ENCODE data around the gene NCKIPSD.
A peak's percentile ranks its signal among the peaks of the same experiment; 100 is the strongest.

Gene NCKIPSD

GRCh38 chr3:48695393-48695753 is 9.7 kb upstream of the NCKIPSD start:
- H3K4me1 ChIP-seq (ENCODE audit: insufficient read depth, low read length) = peaks cover 5% of the 10 kb centered on the region; the same call in 1 of the 2 replicates
- no peaks in the 10 kb centered on the region for H3K27me3 ChIP-seq (ENCODE audit: insufficient read depth, low read length)
- H3K36me3 ChIP-seq (ENCODE audit: insufficient read depth, low read depth, low read length) = peaks cover 83% of the 10 kb centered on the region
- peak overlapping the region; percentile 58; the same call in 1 of the 2 replicates for H3K9ac ChIP-seq (ENCODE audit: low read depth, low read length)
- H3K4me3 ChIP-seq (ENCODE audit: low read length) = peak overlapping the region; percentile 24; the same call in 1 of the 2 replicates
- no peaks in the 10 kb centered on the region for H3K9me3 ChIP-seq (ENCODE audit: insufficient read depth, low read depth, low read length)
- H3K27ac ChIP-seq (ENCODE audit: low read length) = peak overlapping the region; percentile 62

GRCh38 chr3:48694610-48695392 is 9.1 kb upstream of the NCKIPSD start:
- Histone ChIP-seq H3K9me3 (ENCODE audit: insufficient read depth, low read depth, low read length) (no peaks in the 10 kb centered on the region), H3K9ac (ENCODE audit: low read depth, low read length) (peak overlapping the region; percentile 58; the same call in 1 of the 2 replicates), H3K4me3 (ENCODE audit: low read length) (peak overlapping the region; percentile 24; the same call in 1 of the 2 replicates), H3K27me3 (ENCODE audit: insufficient read depth, low read length) (no peaks in the 10 kb centered on the region), H3K36me3 (ENCODE audit: insufficient read depth, low read depth, low read length) (peaks cover 83% of the 10 kb centered on the region), H3K27ac (ENCODE audit: low read length) (peak overlapping the region; percentile 62), H3K4me1 (ENCODE audit: insufficient read depth, low read length) (peaks cover 5% of the 10 kb centered on the region; the same call in 1 of the 2 replicates)

- Histone ChIP-seq H3K27me3 (ENCODE audit: insufficient read depth, low read length) (no peaks in the 10 kb centered on the region), H3K9me3 (ENCODE audit: insufficient read depth, low read depth, low read length) (no peaks in the 10 kb centered on the region), H3K9ac (ENCODE audit: low read depth, low read length) (no peak overlapping the region), H3K36me3 (ENCODE audit: insufficient read depth, low read depth, low read length) (peaks cover 83% of the 10 kb centered on the region), H3K4me3 (ENCODE audit: low read length) (no peak overlapping the region), H3K27ac (ENCODE audit: low read length) (no peak overlapping the region), H3K4me1 (ENCODE audit: insufficient read depth, low read length) (peaks cover 5% of the 10 kb centered on the region; the same call in 1 of the 2 replicates)
These were observed 8.1 kb upstream of the NCKIPSD start for GRCh38 chr3:48693826-48694225.

DNA sequence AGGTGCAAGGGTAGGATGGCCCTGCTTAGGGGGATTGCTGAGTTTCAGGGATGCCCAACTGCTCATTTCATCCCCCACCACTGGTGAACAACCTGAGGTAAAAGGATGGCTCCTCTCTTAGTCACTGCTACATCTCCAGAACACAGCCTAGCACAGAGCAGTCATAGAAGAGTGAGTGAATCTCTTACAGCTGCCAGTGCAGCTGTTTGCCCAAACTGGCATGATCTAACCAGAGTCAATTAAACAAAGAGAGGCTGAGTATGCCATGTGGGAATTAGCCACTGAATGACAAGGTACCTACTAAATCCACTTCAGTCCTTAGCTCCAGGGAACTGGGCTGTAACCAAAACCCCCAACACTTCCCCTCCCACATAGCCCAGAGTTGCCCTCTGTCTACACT is 6.8 kb upstream of the NCKIPSD start:
- peaks cover 83% of the 10 kb centered on the region for H3K36me3 ChIP-seq (ENCODE audit: insufficient read depth, low read depth, low read length)
- H3K4me3 ChIP-seq (ENCODE audit: low read length) = no peak overlapping the region
- no peaks in the 10 kb centered on the region for H3K9me3 ChIP-seq (ENCODE audit: insufficient read depth, low read depth, low read length)
- no peak overlapping the region for H3K27ac ChIP-seq (ENCODE audit: low read length)
- no peaks in the 10 kb centered on the region for H3K27me3 ChIP-seq (ENCODE audit: insufficient read depth, low read length)
- H3K4me1 ChIP-seq (ENCODE audit: insufficient read depth, low read length) = peaks cover 5% of the 10 kb centered on the region; the same call in 1 of the 2 replicates
- H3K9ac ChIP-seq (ENCODE audit: low read depth, low read length) = no peak overlapping the region

DNA sequence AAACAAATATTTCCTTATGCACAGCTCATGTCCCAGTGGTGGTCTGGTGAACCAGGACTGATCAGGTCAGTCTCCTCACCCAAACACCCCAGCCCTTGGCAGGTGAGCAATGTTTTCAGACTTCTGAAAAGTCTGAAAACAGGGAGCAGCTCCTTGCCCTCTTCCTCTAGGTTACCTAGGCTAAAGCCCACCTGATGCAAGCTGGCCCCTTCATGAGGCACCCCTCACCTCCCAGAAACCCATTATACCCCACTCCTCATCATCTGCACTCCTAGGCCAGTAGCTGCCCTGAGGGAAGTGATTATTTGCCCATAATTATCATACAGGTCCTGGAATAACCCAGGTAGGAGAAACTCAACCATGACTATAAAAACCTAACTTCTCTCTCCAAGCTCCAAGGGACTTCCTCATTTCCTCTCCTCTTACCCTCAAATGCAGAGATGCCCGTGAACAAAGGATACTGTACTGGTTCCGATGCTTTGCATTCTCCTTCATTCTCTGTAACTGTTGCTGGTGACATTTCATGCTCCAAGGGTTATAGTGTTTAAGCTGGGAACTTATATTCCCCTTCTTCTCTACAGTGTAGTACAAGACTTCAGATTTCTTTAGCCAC is 5.2 kb upstream of the NCKIPSD start:
- Histone ChIP-seq H3K4me3 (ENCODE audit: low read length) (no peak overlapping the region), H3K27ac (ENCODE audit: low read length) (no peak overlapping the region), H3K9me3 (ENCODE audit: insufficient read depth, low read depth, low read length) (no peaks in the 10 kb centered on the region), H3K4me1 (ENCODE audit: insufficient read depth, low read length) (no peaks in the 10 kb centered on the region), H3K9ac (ENCODE audit: low read depth, low read length) (no peak overlapping the region), H3K27me3 (ENCODE audit: insufficient read depth, low read length) (no peaks in the 10 kb centered on the region), H3K36me3 (ENCODE audit: insufficient read depth, low read depth, low read length) (peaks cover 82% of the 10 kb centered on the region)

- H3K27me3 ChIP-seq (ENCODE audit: insufficient read depth, low read length) = no peaks in the 10 kb centered on the region
- H3K9ac ChIP-seq (ENCODE audit: low read depth, low read length) = no peak overlapping the region
- H3K4me3 ChIP-seq (ENCODE audit: low read length) = no peak overlapping the region
- H3K27ac ChIP-seq (ENCODE audit: low read length) = no peak overlapping the region
- no peaks in the 10 kb centered on the region for H3K9me3 ChIP-seq (ENCODE audit: insufficient read depth, low read depth, low read length)
- H3K4me1 ChIP-seq (ENCODE audit: insufficient read depth, low read length) = peaks cover 5% of the 10 kb centered on the region; the same call in 1 of the 2 replicates
- peaks cover 73% of the 10 kb centered on the region for H3K36me3 ChIP-seq (ENCODE audit: insufficient read depth, low read depth, low read length)
These were observed 3.7 kb upstream of the NCKIPSD start for GRCh38 chr3:48689384-48689783.

GRCh38 chr3:48688737-48689075 is 3.0 kb upstream of the NCKIPSD start:
- no peaks in the 10 kb centered on the region for H3K27me3 ChIP-seq (ENCODE audit: insufficient read depth, low read length)
- H3K36me3 ChIP-seq (ENCODE audit: insufficient read depth, low read depth, low read length) = peaks cover 66% of the 10 kb centered on the region
- H3K4me1 ChIP-seq (ENCODE audit: insufficient read depth, low read length) = peaks cover 7% of the 10 kb centered on the region; the same call in 1 of the 2 replicates
- no peaks in the 10 kb centered on the region for H3K9me3 ChIP-seq (ENCODE audit: insufficient read depth, low read depth, low read length)
- no peak overlapping the region for H3K27ac ChIP-seq (ENCODE audit: low read length)
- H3K9ac ChIP-seq (ENCODE audit: low read depth, low read length) = no peak overlapping the region
- no peak overlapping the region for H3K4me3 ChIP-seq (ENCODE audit: low read length)

GRCh38 chr3:48688032-48688736 is 2.5 kb upstream of the NCKIPSD start:
- Histone ChIP-seq H3K27me3 (ENCODE audit: insufficient read depth, low read length) (no peaks in the 10 kb centered on the region), H3K27ac (ENCODE audit: low read length) (no peak overlapping the region), H3K4me1 (ENCODE audit: insufficient read depth, low read length) (peaks cover 7% of the 10 kb centered on the region; the same call in 1 of the 2 replicates), H3K9ac (ENCODE audit: low read depth, low read length) (no peak overlapping the region), H3K9me3 (ENCODE audit: insufficient read depth, low read depth, low read length) (no peaks in the 10 kb centered on the region), H3K4me3 (ENCODE audit: low read length) (no peak overlapping the region), H3K36me3 (ENCODE audit: insufficient read depth, low read depth, low read length) (peaks cover 61% of the 10 kb centered on the region)

- no peak overlapping the region for H3K9ac ChIP-seq (ENCODE audit: low read depth, low read length)
- H3K27me3 ChIP-seq (ENCODE audit: insufficient read depth, low read length) = no peaks in the 10 kb centered on the region
- no peaks in the 10 kb centered on the region for H3K9me3 ChIP-seq (ENCODE audit: insufficient read depth, low read depth, low read length)
- H3K4me3 ChIP-seq (ENCODE audit: low read length) = no peak overlapping the region
- H3K36me3 ChIP-seq (ENCODE audit: insufficient read depth, low read depth, low read length) = peaks cover 54% of the 10 kb centered on the region
- H3K27ac ChIP-seq (ENCODE audit: low read length) = no peak overlapping the region
- H3K4me1 ChIP-seq (ENCODE audit: insufficient read depth, low read length) = peaks cover 7% of the 10 kb centered on the region; the same call in 1 of the 2 replicates
These were observed 1.5 kb upstream of the NCKIPSD start for GRCh38 chr3:48687220-48687678.

- Histone ChIP-seq H3K9me3 (ENCODE audit: insufficient read depth, low read depth, low read length) (no peaks in the 10 kb centered on the region), H3K36me3 (ENCODE audit: insufficient read depth, low read depth, low read length) (peaks cover 54% of the 10 kb centered on the region), H3K27ac (ENCODE audit: low read length) (no peak overlapping the region), H3K9ac (ENCODE audit: low read depth, low read length) (no peak overlapping the region), H3K4me3 (ENCODE audit: low read length) (peak overlapping the region; percentile 94; the same call in 1 of the 2 replicates), H3K4me1 (ENCODE audit: insufficient read depth, low read length) (peaks cover 7% of the 10 kb centered on the region; the same call in 1 of the 2 replicates), H3K27me3 (ENCODE audit: insufficient read depth, low read length) (no peaks in the 10 kb centered on the region)
These were observed 964 bp upstream of the NCKIPSD start for GRCh38 chr3:48686538-48687219.

GRCh38 chr3:48685293-48685602 is 467 bp downstream of the NCKIPSD start:
- no peak overlapping the region for H3K27ac ChIP-seq (ENCODE audit: low read length)
- H3K9ac ChIP-seq (ENCODE audit: low read depth, low read length) = peak overlapping the region; percentile 90
- H3K4me1 ChIP-seq (ENCODE audit: insufficient read depth, low read length) = peaks cover 7% of the 10 kb centered on the region; the same call in 1 of the 2 replicates
- no peaks in the 10 kb centered on the region for H3K27me3 ChIP-seq (ENCODE audit: insufficient read depth, low read length)
- no peaks in the 10 kb centered on the region for H3K9me3 ChIP-seq (ENCODE audit: insufficient read depth, low read depth, low read length)
- peak overlapping the region; percentile 94 for H3K4me3 ChIP-seq (ENCODE audit: low read length)
- H3K36me3 ChIP-seq (ENCODE audit: insufficient read depth, low read depth, low read length) = peaks cover 55% of the 10 kb centered on the region
